Measurements from ENCODE around the gene PTBP2.

GRCh38 chr1:96825231-96825630 lies 103.6 kb downstream of the PTBP2 start:
- TF ChIP-seq POLR2A (IDR thresholded peaks at IDR 0.05) (no peak), CTCF (IDR thresholded peaks at IDR 0.05) (no peak), POLR2AphosphoS5 (IDR thresholded peaks at IDR 0.05) (no peak)

Measured in transverse colon (tissue), 4 donors.